Endometrial microvascular endothelial cells (primary cell): Measurements from ENCODE around the gene LRRC42. TPM values are rescaled to one million over a fixed set of nuclear protein-coding genes. Genes with fewer than 3 reads are reported as not detected.
"Not testable (repeated sequence)": the region's sequence is repeated elsewhere in the genome, so short reads cannot be mapped to it uniquely, and the experiment has no call there.

ENCODE experiments used
- in situ Hi-C: cut with HindIII; loops from 2 replicates; pipeline ENCODE4 v1.10.0; 2017; ENCODE audit warnings: low sequenced_read_pairs, low pct_unique_long_range_greater_than_20kb; ENCODE audit errors: inconsistent ontology term
- total RNA-seq: library from RNA; depleted of rRNA; stranded (reverse); fragments of >200 nt; gene quantifications from one replicate; pipeline ENCODE4 v1.2.3, GENCODE V29; 2015; ENCODE audit errors: inconsistent ontology term

Gene LRRC42
- total RNA-seq, 1 donor from 2014 or later, result 34.6 TPM

DNA sequence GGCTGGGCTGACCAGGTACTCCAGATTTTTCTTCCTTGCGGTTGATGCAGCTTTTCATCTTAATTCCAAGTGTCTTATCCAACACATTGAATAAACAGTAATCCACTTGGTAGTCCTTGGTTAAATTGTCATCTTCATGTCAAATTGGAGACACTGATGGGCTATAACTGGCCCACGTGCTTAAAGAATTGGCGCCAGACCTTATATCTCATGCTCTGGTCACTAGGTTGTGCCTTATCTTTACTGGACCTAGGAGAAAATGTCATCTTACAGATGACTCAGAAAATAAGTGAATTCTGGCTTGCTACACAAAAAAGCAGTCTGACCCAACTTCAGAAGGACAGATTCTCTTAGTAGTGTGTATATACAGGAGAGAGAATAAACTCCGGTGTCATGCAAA lies 16.2 kb downstream of the LRRC42 start:
- in situ Hi-C loops, result no loop called here

DNA sequence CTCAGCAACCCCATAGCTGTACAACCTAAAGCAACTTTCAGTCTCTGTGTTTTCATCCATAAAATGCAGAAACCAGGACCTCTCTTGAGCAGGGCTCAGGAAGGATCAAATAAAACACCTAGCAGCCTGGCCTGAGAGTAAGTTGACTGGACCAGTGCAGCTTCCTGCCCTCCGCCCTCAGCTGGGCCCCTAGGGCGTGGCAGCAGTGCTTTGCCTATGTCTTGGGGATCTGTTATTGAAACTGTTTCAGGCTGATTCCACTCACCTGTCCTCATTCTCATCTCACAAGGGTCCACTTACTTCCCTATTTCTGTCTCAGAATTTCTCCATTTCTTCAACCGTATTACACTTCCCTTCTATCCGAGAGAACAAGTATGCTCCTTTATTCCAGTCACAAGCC lies 17.3 kb downstream of the LRRC42 start:
- in situ Hi-C loops, result no loop called here

DNA sequence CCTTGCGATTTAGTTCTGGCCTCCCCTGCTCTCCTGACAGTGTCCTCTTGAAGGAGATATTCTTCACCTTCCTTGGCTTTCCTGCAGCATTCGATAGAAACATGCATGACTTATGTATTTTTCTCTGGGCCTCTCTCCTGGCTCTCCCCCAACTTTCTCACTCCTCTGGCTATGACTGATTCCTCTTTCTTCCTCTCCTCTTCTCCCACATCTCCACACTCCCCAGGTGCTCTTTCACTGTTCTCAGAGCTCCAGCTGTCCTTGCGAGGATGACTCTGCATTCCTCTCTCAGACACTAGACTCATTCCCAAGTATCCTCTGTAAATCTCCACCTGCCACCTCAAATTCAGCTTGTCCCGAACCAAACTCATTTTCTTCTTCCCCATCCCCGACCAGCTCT lies 18.0 kb downstream of the LRRC42 start:
- in situ Hi-C loops, result no loop called here

DNA sequence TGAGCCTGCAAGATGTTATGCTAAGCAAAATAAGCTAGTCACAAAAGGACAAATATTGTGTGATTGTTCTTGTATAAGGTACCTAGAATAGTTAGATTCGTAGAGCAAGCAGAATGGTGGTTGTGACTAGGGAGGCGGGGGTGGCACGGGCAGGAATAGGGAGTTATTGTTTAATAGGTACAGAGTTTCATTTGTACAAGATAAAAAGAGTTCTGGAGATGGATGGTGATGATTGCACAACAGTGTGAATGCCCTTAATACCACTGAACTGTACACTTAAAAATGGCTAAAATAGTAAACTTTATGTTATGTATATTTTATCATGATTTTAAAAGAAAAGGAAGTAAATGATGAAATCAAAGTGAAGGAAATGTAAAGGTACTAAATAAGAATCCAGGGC lies 20.6 kb downstream of the LRRC42 start:
- in situ Hi-C loops, result no loop called here

DNA sequence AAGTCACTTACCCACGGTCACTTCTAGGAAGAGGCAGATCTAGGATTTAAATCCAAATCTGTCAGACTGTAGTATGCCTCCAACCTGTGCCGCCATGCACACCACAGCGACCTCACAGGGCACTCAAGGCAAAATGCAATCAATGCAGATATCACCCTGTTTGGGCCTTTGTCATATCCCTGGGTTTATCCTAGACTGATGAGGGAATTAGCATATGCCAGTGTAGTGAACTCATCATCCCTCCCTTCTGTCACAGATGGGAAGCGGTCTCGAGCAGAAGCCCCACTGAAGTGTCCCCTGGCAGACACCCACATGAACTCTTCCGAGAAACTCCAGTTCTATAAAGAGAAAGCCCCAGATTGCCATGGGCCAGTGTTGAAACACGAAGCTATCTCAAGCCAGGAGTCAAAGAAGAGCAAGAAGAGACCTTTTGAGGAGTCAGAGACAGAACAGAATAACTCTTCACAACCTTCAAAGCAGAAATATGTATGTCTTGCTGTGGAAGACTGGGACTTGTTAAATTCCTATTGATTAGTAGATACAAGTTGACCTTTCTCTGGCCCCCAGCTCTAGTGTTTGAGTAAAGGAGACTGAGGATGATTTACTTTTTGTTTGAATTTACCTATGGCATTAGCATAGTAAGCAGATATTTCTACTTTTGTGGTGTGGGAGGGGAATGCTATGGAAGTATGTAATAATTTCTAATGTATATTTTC lies 21.4 kb downstream of the LRRC42 start:
- in situ Hi-C loops, result no loop called here

GRCh38 chr1:53968125-53968513 lies 22.0 kb downstream of the LRRC42 start:
- in situ Hi-C loops, result no loop called here

- in situ Hi-C loops, result not testable (repeated sequence)
Measured at GRCh38 chr1:53969323-53969722, 23.2 kb downstream of the LRRC42 start.

DNA sequence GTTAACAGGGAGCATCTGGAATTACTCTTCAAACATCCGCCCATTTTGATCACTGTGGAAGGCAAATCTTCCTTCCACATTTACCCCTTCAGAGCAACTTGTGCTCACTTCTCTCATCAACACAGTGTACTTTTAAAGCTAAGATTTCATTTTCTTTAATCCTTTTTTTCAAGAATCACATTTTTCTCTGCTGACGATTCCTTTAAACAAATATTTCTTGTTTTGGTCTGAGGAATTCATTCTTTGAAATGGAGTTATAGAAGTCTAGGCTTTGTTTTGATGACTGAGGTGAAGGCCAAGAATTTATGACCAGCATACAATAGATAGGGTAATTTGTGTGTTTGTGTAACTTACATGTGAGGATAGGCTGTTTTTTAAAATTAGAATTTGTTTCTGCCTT lies 25.6 kb downstream of the LRRC42 start:
- in situ Hi-C loops, result no loop called here

DNA sequence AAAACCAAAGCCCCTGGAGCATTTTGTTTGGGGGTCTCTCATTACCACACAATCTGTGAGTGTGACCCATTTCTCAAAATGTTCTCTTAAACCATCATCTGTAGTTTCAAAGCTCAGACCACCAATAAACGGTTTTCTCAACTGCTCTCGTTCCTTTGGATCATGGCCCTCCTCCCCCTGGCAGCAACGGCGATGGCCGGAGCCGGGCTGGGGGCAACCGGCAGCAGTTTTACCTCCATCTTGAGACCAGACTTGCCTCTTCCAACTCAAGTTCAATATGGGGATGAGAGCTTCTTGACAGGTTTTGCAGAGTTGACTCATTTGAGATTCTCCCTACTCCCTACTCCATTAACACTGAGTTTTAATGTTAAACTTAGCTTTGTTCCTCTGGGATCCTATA lies 29.7 kb downstream of the LRRC42 start:
- in situ Hi-C loops, result no loop called here

DNA sequence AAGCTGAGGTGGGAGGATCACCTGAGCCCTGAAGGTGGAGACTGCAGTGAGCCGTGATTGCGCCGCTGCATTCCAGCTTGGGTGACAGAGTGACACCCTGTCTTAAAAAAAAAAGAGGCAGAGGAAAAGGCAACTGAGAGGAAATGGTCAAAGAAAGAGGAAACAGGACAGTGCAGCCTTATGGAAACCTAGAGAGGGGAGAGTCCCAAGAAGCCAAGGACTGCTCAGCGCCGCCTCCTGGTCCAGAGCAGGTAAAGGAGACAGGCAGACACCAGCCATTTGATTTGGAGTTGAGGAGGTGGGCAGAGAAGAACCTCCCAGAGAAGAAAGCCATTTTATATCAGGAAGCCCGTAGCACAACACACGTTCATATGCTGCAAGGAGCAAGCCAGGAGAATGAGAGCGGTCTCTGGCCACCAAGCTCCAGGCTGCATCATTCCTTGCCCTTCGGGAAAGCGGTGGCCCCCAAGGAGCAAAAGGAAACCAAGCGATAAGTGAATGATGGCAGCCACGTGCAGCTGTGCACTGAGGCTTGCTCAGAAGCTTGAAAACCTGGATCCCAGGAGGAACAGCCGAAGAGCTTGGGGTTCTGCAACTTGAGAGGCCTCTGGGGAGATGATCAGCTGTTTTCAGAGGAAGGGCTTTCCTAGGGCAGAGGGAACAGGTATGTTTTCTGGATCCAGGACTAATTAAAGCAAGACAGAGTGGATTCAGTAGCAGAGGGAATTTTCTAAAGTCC lies 33.7 kb downstream of the LRRC42 start:
- in situ Hi-C loops, result no loop called here

DNA sequence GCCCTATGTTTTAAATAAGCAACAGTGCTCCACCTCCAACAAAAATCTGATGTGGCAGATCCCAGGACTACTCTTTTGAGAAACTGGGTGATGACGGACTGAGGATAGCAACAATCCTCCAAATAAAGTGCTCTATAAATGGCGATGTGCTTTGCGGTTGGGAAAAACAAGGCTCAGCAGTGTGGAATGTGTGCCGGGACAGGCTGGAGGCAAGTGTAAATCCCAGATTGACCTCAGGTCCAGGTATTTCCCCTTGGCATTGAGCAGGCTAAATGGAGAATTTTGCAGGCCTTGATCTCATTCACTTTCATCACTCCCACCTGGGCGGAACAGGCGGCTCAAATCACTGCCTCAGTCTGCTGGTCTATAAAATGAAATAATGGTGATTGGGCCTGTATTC lies 35.1 kb downstream of the LRRC42 start:
- in situ Hi-C loops, result no loop called here

DNA sequence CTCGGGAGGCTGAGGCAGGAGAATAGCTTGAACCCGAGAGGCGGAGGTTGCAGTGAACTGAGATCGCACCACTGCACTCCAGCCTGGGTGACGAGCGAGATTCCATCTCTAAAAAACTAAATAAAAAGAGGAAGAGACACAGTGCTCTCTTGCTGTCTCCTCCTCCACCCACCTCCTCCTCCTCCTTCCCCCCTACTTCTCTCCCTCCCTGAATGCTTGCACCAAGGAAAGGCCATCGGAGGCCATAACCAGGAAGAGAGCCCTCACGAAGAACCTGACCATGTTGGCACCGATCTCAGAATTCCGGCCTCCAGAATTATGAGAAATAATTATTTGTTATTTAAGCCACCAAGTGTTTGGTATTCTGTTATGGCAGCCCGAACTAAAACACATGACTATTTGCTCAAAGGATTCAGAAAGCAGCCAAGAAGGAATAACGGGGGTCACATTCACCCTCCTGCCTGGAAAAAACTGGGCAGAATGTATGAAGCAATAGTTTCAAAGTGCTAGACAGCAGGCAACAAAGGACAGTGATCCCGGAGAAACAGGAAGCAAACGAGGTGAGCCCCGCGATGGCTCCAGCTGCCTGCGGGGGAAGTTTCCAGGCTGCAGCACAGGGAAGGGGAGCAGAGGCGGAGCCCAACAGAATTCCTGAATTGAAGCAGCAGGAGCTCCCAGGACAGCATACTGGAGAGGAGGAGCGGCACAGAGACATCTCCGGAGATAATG lies 36.0 kb downstream of the LRRC42 start:
- in situ Hi-C loops, result no loop called here

GRCh38 chr1:53982763-53983104 lies 36.6 kb downstream of the LRRC42 start:
- in situ Hi-C loops, result no loop called here

DNA sequence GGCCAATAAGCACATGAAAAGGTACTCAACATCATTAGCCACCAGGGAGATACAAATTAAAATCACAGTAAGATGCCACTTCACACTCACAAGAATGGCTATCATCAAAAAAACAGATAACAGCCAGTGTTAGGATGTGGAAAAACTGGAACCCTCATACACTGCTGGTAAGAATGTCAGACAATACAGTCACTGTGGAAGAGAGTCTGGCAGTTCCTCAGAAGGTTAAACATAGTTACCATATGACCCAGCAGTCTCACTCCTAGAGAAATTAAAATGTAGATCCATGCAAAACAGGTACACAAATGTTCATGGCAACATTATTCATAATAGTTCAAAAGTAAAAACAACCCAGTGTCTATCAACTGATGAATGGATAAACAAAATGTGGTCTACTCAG lies 38.6 kb downstream of the LRRC42 start:
- in situ Hi-C loops, result no loop called here

DNA sequence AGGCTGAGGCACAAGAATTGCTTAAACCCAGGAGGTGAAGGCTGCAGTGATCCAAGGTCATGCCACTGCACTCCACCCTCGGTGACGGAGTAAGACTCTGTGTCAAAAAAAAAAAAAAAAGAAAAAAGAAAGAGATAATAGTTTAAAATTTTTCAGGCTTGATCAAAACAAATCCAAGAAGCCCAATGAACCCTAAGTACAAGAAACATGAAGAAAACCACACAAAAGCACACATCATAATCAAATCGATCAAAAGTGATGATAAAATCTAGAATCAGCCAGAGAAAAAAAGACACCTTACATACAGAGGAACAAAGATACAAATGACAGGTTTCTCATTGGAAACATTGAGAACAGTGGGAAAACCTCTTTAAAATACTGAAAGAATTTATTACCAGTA lies 40.3 kb downstream of the LRRC42 start:
- in situ Hi-C loops, result no loop called here

DNA sequence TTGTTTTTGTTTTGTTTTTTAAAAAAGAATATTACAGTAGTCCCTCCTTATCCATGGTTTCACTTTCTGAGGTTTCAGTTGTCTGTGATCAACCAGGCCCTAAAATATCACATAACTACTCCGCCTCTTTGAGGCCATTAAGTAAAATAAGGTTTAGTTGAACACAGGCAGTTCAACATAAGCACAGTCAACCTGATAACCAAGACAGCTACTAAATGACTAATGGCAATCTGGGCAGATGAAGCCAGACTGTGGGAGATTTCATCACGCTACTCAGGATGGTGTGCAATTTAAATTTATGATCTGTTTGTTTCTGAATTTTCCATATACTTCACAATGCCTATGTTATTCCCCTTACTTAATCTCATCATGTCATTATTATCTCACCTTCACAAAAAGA lies 41.7 kb downstream of the LRRC42 start:
- in situ Hi-C loops, result no loop called here

DNA sequence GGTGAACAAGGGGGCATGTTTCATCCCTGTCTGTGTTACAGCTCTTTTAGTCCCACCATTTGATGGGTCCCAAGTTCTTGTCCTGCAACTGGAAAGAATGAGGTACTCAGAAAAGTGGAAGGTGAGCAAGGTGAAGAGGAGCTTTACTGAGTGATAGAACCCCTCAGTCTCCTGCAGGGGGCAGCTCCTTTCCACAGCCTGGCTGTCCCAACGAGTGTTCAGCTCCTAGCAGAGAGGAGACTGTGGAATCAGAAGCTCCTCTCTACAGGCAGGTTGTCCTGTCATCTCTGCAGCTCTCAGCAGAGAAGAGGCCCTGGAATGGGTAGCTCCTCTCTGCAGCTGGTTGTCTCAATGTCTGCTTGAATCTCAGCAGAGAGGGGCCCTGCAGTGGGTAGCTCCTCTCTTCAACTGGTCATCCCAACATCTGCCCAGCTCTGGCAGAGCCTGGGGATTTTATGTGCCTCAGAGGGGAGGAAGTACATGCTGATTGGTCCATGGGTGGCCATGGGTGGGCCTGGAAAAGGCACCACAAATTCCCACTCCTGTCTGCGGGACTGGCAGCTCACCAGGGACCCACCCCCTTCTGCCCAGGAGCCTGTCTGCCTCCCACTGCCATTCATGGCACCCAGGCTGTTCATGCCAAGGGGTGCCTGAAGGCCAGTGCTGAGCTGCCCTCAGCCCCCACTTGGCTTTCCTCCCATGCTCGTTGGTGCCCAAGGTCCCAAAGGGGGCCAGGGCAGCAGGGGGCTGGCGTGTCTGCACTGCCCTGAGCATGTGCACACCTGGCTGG lies 46.1 kb downstream of the LRRC42 start:
- in situ Hi-C loops, result no loop called here

DNA sequence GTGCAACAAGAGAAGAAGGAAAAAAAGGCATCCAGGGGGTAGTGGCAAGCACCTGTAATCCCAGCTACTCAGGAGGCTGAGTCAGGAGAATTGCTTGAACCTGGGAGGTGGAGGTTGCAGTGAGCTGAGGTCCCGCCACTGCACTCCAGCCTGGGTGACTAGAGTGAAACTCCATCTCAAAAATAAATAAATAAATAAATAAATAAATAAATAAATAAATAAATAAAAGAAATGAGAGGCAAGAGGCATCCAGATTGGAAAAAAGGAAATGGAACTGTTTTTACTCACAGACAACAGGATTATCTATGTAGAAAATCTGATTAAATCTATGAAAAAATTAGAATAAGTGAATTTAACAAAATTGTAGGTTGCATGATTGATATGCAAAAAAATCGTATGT lies 48.4 kb downstream of the LRRC42 start:
- in situ Hi-C loops, result not testable (repeated sequence)

- in situ Hi-C loops, result no loop called here
Measured at GRCh38 chr1:53995683-53996082, 49.5 kb downstream of the LRRC42 start.
